HEK293 (cell line): ENCODE data around the gene SUPT20HL2.

ENCODE experiments used
- CTCF ChIA-PET: fragments of 350-600 bp; formaldehyde crosslinking; extraction: SDS; loops from one replicate; lab custom pipeline; 2021; ENCODE audit warnings: antibody characterized with exemption; lab: Yijun Ruan, JAX
- POLR2A ChIA-PET: fragments of 300-600 bp; formaldehyde crosslinking; extraction: SDS; loops from one replicate; lab custom pipeline; 2020; ENCODE audit warnings: antibody characterized with exemption, inconsistent platforms; lab: Yijun Ruan, JAX
- H3K27ac ChIP-seq: fragments of 200-500 bp; sonication (Bioruptor generic); 2 replicates; pipeline ENCODE4 v1.5.1; 2014; ENCODE audit warnings: low read depth, low read length, control low read depth, inconsistent platforms; ENCODE audit errors: extremely low read depth
- H3K36me3 ChIP-seq, 2 experiments: fragments of 200-500 bp in 1 of 2; sonication (Bioruptor generic) in 1 of 2; 1 replicate in 1 of 2; 2 replicates in 1 of 2; pipeline ENCODE4 v1.5.1; 2014 to 2017; ENCODE audit warnings: inconsistent platforms in 2 of 2, low read length in 2 of 2; ENCODE audit not compliant: control insufficient read depth in 2 of 2, insufficient read depth in 1 of 2
- H3K4me1 ChIP-seq: fragments of 200-500 bp; sonication (Bioruptor generic); 2 replicates; pipeline ENCODE4 v1.5.1; 2014; ENCODE audit warnings: mild to moderate bottlenecking, low read length, inconsistent platforms; ENCODE audit not compliant: control insufficient read depth, insufficient read depth
- H3K4me3 ChIP-seq: 2 replicates; pipeline ENCODE4 v1.5.1; 2011; ENCODE audit warnings: low read depth, mild to moderate bottlenecking, control low read depth, low read length, moderate library complexity
- H3K9me3 ChIP-seq: fragments of 200-500 bp; sonication (Bioruptor generic); 2 replicates; pipeline ENCODE4 v1.5.1; 2014; ENCODE audit warnings: low read depth, low read length, inconsistent platforms; ENCODE audit not compliant: control insufficient read depth, insufficient read depth
- BCL11A ChIP-seq: fragments of 450-650 bp; formaldehyde crosslinking; IDR thresholded peaks from 2 replicates; pipeline ENCODE4 v1.5.1; 2016; ENCODE audit warnings: low read depth, missing biosample characterization, missing genetic modification characterization
- GLI4 ChIP-seq: fragments of 450-650 bp; formaldehyde crosslinking; IDR thresholded peaks from 2 replicates; pipeline ENCODE4 v1.5.1; 2016; ENCODE audit warnings: missing biosample characterization, missing genetic modification characterization
- KLF7 ChIP-seq: fragments of 450-650 bp; formaldehyde crosslinking; IDR thresholded peaks from 2 replicates; pipeline ENCODE4 v1.5.1; 2016; ENCODE audit warnings: missing biosample characterization, missing genetic modification characterization, borderline replicate concordance
- TSHZ1 ChIP-seq: fragments of 450-650 bp; formaldehyde crosslinking; IDR thresholded peaks from 2 replicates; pipeline ENCODE4 v1.5.1; 2016; ENCODE audit warnings: missing biosample characterization, missing genetic modification characterization, borderline replicate concordance
- YY1 ChIP-seq: fragments of 450-650 bp; formaldehyde crosslinking; IDR thresholded peaks from 2 replicates; pipeline ENCODE4 v1.5.1; 2018; ENCODE audit warnings: missing biosample characterization, missing genetic modification characterization
- ZNF121 ChIP-seq: fragments of 450-650 bp; formaldehyde crosslinking; IDR thresholded peaks from 2 replicates; pipeline ENCODE4 v1.5.1; 2016; ENCODE audit warnings: missing biosample characterization, missing genetic modification characterization
- ZNF202 ChIP-seq: fragments of 450-650 bp; formaldehyde crosslinking; IDR thresholded peaks from 2 replicates; pipeline ENCODE4 v1.5.1; 2016; ENCODE audit warnings: missing biosample characterization, missing genetic modification characterization, borderline replicate concordance
- ZNF341 ChIP-seq: fragments of 450-650 bp; formaldehyde crosslinking; IDR thresholded peaks from 2 replicates; pipeline ENCODE4; 2016; ENCODE audit warnings: low read depth, missing biosample characterization, missing genetic modification characterization
- ZNF391 ChIP-seq: fragments of 450-650 bp; formaldehyde crosslinking; IDR thresholded peaks from 2 replicates; pipeline ENCODE4 v1.5.1; 2016; ENCODE audit warnings: low read depth, missing biosample characterization, missing genetic modification characterization, borderline replicate concordance
- ZNF610 ChIP-seq: fragments of 450-650 bp; formaldehyde crosslinking; IDR thresholded peaks from 2 replicates; pipeline ENCODE4 v1.5.1; 2016; ENCODE audit warnings: missing biosample characterization, missing genetic modification characterization, borderline replicate concordance
- TF ChIP-seq, protein P1 (sequence below): fragments of 450-650 bp; formaldehyde crosslinking; conservative IDR thresholded peaks from 2 replicates; pipeline ENCODE4 v1.5.1; 2016; ENCODE audit warnings: low read depth, missing biosample characterization, missing genetic modification characterization

Gene SUPT20HL2

GRCh38 chrX:24266996-24267395 lies 46.9 kb downstream of the SUPT20HL2 start (continued):
- TF ChIP-seq BCL11A: no peak
- TF ChIP-seq KLF7 (tag by site-specific recombination): no peak
- TF ChIP-seq ZNF610 (tag by site-specific recombination): no peak
- TF ChIP-seq, protein P1, sequence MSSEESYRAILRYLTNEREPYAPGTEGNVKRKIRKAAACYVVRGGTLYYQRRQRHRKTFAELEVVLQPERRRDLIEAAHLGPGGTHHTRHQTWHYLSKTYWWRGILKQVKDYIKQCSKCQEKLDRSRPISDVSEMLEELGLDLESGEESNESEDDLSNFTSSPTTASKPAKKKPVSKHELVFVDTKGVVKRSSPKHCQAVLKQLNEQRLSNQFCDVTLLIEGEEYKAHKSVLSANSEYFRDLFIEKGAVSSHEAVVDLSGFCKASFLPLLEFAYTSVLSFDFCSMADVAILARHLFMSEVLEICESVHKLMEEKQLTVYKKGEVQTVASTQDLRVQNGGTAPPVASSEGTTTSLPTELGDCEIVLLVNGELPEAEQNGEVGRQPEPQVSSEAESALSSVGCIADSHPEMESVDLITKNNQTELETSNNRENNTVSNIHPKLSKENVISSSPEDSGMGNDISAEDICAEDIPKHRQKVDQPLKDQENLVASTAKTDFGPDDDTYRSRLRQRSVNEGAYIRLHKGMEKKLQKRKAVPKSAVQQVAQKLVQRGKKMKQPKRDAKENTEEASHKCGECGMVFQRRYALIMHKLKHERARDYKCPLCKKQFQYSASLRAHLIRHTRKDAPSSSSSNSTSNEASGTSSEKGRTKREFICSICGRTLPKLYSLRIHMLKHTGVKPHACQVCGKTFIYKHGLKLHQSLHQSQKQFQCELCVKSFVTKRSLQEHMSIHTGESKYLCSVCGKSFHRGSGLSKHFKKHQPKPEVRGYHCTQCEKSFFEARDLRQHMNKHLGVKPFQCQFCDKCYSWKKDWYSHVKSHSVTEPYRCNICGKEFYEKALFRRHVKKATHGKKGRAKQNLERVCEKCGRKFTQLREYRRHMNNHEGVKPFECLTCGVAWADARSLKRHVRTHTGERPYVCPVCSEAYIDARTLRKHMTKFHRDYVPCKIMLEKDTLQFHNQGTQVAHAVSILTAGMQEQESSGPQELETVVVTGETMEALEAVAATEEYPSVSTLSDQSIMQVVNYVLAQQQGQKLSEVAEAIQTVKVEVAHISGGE: no peak
- TF ChIP-seq ZNF391 (tag by site-specific recombination): no peak

DNA sequence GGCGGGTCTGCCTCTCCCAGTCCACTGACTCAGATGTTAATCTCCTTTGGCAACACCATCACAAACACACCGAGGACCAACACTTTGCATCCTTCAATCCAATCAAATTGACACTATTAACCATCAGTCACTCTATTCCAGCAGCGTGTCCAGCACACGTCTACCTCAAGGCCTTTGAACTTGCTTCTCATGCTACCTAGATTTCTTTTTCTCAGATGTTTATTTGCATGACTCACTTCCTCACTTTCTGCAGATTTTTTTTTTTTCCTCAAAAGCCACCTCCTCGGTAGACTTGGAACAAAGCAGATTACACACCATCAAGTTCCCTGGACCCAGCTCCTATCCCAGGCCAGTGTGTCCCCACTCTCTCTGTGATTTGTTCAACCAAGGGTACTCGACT lies 49.5 kb downstream of the SUPT20HL2 start:
- Histone ChIP-seq H3K9me3 (no peaks in the 10 kb centered on the region), H3K36me3 (no peaks in the 10 kb centered on the region), H3K27ac (no peak overlapping the region), H3K4me3 (no peak overlapping the region), H3K4me1 (no peaks in the 10 kb centered on the region)
- ChIA-PET POLR2A (no interaction called here), CTCF (interaction anchor here (1.1 to 1.2 kb wide), 2 partner anchors 107 to 235 kb away, joined by 3 to 4 read pairs; no protein-coding TSS in a partner anchor)
- no peak for TF ChIP-seq TSHZ1 (tag by site-specific recombination)
- no peak for TF ChIP-seq GLI4 (tag by site-specific recombination)
- no peak for TF ChIP-seq ZNF341 (tag by site-specific recombination)

- Histone ChIP-seq H3K27ac (no peak overlapping the region), H3K9me3 (no peaks in the 10 kb centered on the region), H3K4me1 (no peaks in the 10 kb centered on the region), H3K4me3 (no peak overlapping the region), H3K36me3 (no peaks in the 10 kb centered on the region)
- CTCF ChIA-PET: interaction anchor here (0.6 to 1.2 kb wide), 5 partner anchors 10 to 1044 kb away, joined by 3 to 7 read pairs (median 3); no protein-coding TSS in a partner anchor
- no peak for TF ChIP-seq ZNF202 (tag by site-specific recombination)
- TF ChIP-seq ZNF121: peak; percentile 89
- no peak for TF ChIP-seq YY1 (tag by site-specific recombination)
- POLR2A ChIA-PET: no interaction called here
Observed at GRCh38 chrX:24262309-24262708, 51.6 kb downstream of the SUPT20HL2 start.
